ENCODE measurements around the gene KLK4. TPM values are rescaled to one million over a fixed set of nuclear protein-coding genes. Genes with fewer than 3 reads are reported as not detected.

KLK4 gene
- total RNA-seq, 1 experiment from 2014 or later, result 0.70 TPM

DNA sequence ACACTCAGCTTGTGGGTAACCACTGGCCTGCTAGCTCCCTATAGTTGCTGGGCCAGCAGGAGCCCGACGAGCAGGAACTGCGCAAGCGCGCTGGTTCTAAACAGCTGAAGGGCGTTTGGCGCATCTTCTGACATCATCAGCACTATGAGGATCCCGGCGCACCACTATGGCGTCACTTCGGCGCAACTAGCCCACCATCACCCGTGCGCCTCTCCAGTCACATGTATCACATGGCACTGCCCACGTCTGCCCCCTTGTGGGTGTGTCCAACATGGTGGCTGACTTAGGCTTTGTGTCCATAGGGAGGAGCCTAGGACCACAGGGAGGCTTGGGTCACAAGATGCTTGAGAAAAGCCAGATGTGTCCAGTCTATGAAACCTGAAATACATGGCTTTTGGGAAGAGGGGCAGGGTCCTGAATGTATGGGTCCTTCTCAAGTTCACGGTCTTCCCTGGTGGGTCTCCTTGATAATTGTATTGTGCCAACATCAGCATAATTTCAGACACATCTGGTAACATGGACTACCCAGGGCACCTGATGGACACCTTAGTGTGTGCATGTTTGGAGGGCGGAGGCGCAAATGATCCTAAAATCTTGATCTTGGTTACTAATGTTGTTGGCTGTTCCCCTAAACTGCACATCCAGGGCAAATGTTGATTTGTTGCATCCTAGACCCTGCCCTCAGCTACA, 18.0 kb downstream of the KLK4 start:
- H3K4me3 Mint-ChIP-seq, result no peak overlapping the region
- DNase-seq (ENCODE audit: low spot score) (peak; percentile 63), ATAC-seq (peak; percentile 75)
- CTCF ChIA-PET, result interaction anchor here (0.9 kb wide), 1 partner anchor 29 kb away, joined by 7 read pairs; no protein-coding TSS in a partner anchor
- H3K4me1 Mint-ChIP-seq, result no peaks in the 10 kb centered on the region
- H3K36me3 Mint-ChIP-seq, result peaks cover 24% of the 10 kb centered on the region
- POLR2A ChIA-PET, result no interaction called here
- peaks cover 53% of the 10 kb centered on the region for H3K9me3 Mint-ChIP-seq
- TF ChIP-seq, protein P1, sequence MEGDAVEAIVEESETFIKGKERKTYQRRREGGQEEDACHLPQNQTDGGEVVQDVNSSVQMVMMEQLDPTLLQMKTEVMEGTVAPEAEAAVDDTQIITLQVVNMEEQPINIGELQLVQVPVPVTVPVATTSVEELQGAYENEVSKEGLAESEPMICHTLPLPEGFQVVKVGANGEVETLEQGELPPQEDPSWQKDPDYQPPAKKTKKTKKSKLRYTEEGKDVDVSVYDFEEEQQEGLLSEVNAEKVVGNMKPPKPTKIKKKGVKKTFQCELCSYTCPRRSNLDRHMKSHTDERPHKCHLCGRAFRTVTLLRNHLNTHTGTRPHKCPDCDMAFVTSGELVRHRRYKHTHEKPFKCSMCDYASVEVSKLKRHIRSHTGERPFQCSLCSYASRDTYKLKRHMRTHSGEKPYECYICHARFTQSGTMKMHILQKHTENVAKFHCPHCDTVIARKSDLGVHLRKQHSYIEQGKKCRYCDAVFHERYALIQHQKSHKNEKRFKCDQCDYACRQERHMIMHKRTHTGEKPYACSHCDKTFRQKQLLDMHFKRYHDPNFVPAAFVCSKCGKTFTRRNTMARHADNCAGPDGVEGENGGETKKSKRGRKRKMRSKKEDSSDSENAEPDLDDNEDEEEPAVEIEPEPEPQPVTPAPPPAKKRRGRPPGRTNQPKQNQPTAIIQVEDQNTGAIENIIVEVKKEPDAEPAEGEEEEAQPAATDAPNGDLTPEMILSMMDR (IDR thresholded peaks at IDR 0.05), result peak; percentile 43; the same call in 1 of the 2 replicates
- TF ChIP-seq ETV6 (CRISPR knock-in tag; IDR thresholded peaks at IDR 0.05) (no peak), NR3C1 (CRISPR knock-in tag; conservative IDR thresholded peaks at IDR 0.05; ENCODE audit: low read depth) (no peak)
- TF ChIP-seq, protein P2, sequence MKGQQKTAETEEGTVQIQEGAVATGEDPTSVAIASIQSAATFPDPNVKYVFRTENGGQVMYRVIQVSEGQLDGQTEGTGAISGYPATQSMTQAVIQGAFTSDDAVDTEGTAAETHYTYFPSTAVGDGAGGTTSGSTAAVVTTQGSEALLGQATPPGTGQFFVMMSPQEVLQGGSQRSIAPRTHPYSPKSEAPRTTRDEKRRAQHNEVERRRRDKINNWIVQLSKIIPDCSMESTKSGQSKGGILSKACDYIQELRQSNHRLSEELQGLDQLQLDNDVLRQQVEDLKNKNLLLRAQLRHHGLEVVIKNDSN (CRISPR knock-in tag; IDR thresholded peaks at IDR 0.05), result peak; percentile 70
- TF ChIP-seq, protein P3, sequence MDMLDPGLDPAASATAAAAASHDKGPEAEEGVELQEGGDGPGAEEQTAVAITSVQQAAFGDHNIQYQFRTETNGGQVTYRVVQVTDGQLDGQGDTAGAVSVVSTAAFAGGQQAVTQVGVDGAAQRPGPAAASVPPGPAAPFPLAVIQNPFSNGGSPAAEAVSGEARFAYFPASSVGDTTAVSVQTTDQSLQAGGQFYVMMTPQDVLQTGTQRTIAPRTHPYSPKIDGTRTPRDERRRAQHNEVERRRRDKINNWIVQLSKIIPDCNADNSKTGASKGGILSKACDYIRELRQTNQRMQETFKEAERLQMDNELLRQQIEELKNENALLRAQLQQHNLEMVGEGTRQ (CRISPR knock-in tag; IDR thresholded peaks at IDR 0.05), result peak; percentile 70
- peaks cover 62% of the 10 kb centered on the region for H3K27me3 Mint-ChIP-seq (ENCODE audit: low read depth)
- no peak overlapping the region for H3K27ac Mint-ChIP-seq

DNA sequence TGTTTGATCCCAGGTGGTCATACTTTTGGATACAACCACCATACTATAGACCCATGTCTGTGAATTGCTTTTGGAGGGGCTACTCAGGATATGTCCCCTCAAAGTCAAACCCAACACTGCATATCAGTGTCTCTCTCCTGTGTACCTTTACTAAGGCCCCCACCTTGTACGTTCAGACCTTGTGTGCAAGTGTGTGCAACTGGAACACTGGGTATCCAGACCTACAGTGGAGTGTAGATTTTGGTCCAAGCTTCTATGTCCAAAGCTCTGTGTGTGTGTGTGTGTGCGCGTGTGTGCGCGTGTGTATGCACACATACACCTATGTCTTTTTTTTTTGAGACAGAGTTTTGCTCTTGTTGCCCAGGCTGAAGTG, 20.0 kb downstream of the KLK4 start:
- H3K9me3 Mint-ChIP-seq, result peaks cover 49% of the 10 kb centered on the region
- TF ChIP-seq TEAD4 (CRISPR knock-in tag; IDR thresholded peaks at IDR 0.05), result no peak
- TF ChIP-seq KAT7 (CRISPR knock-in tag; IDR thresholded peaks at IDR 0.05; ENCODE audit: borderline replicate concordance), result no peak
- no peak for TF ChIP-seq CREB1 (CRISPR knock-in tag; IDR thresholded peaks at IDR 0.05)
- TF ChIP-seq NR1H2 (CRISPR knock-in tag; IDR thresholded peaks at IDR 0.05), result no peak
- TF ChIP-seq, protein P4, sequence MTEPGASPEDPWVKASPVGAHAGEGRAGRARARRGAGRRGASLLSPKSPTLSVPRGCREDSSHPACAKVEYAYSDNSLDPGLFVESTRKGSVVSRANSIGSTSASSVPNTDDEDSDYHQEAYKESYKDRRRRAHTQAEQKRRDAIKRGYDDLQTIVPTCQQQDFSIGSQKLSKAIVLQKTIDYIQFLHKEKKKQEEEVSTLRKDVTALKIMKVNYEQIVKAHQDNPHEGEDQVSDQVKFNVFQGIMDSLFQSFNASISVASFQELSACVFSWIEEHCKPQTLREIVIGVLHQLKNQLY (CRISPR knock-in tag; IDR thresholded peaks at IDR 0.05), result no peak
- no peak for TF ChIP-seq EMX1 (CRISPR knock-in tag; IDR thresholded peaks at IDR 0.05)
- TF ChIP-seq ZBTB21 (CRISPR knock-in tag; IDR thresholded peaks at IDR 0.05; ENCODE audit: borderline replicate concordance), result no peak
- TF ChIP-seq, protein P5, sequence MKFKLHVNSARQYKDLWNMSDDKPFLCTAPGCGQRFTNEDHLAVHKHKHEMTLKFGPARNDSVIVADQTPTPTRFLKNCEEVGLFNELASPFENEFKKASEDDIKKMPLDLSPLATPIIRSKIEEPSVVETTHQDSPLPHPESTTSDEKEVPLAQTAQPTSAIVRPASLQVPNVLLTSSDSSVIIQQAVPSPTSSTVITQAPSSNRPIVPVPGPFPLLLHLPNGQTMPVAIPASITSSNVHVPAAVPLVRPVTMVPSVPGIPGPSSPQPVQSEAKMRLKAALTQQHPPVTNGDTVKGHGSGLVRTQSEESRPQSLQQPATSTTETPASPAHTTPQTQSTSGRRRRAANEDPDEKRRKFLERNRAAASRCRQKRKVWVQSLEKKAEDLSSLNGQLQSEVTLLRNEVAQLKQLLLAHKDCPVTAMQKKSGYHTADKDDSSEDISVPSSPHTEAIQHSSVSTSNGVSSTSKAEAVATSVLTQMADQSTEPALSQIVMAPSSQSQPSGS (CRISPR knock-in tag; IDR thresholded peaks at IDR 0.05; ENCODE audit: borderline replicate concordance, low read depth), result no peak
- no peak for TF ChIP-seq ZNF219 (CRISPR knock-in tag; IDR thresholded peaks at IDR 0.05; ENCODE audit: borderline replicate concordance)
- TF ChIP-seq, protein P1 (IDR thresholded peaks at IDR 0.05), result no peak
- TF ChIP-seq, protein P6, sequence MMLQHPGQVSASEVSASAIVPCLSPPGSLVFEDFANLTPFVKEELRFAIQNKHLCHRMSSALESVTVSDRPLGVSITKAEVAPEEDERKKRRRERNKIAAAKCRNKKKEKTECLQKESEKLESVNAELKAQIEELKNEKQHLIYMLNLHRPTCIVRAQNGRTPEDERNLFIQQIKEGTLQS (CRISPR knock-in tag; conservative IDR thresholded peaks at IDR 0.05), result no peak
- TF ChIP-seq JUN (CRISPR knock-in tag; IDR thresholded peaks at IDR 0.05), result no peak
- no peak for TF ChIP-seq SMAD4 (CRISPR knock-in tag; IDR thresholded peaks at IDR 0.05)
- TF ChIP-seq, protein P7, sequence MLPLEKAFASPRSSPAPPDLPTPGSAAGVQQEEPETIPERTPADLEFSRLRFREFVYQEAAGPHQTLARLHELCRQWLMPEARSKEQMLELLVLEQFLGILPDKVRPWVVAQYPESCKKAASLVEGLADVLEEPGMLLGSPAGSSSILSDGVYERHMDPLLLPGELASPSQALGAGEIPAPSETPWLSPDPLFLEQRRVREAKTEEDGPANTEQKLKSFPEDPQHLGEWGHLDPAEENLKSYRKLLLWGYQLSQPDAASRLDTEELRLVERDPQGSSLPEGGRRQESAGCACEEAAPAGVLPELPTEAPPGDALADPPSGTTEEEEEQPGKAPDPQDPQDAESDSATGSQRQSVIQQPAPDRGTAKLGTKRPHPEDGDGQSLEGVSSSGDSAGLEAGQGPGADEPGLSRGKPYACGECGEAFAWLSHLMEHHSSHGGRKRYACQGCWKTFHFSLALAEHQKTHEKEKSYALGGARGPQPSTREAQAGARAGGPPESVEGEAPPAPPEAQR (CRISPR knock-in tag; IDR thresholded peaks at IDR 0.05), result no peak
- peaks cover 61% of the 10 kb centered on the region for H3K27me3 Mint-ChIP-seq (ENCODE audit: low read depth)
- ChIA-PET POLR2A (no interaction called here), CTCF (no interaction called here)
- H3K27ac Mint-ChIP-seq, result no peak overlapping the region
- H3K4me3 Mint-ChIP-seq, result no peak overlapping the region
- no peak for DNase-seq (ENCODE audit: low spot score)
- peaks cover 24% of the 10 kb centered on the region for H3K36me3 Mint-ChIP-seq
- no peaks in the 10 kb centered on the region for H3K4me1 Mint-ChIP-seq
- no peak for ATAC-seq

Data from WTC11 (cell line).